K562 (cell line): ENCODE data around the gene FAM43B. TPM values are rescaled to one million over a fixed set of nuclear protein-coding genes. Genes with fewer than 3 reads are reported as not detected.
"Not testable (repeated sequence)": the region's sequence is repeated elsewhere in the genome, so short reads cannot be mapped to it uniquely, and the experiment has no call there.

Experiments used
- ATAC-seq: fragments of 200-7000 bp; cut with Tn5 transposase; 3 replicates; pipeline ENCODE4 v1.9.1; 2020; ENCODE audit warnings: moderate library complexity
- BruUV-seq: library from RNA; stranded (reverse); fragments of 400-500 nt; replicated peaks from 2 replicates; lab custom pipeline; 2021; lab: Mats Ljungman, UMichigan
- CTCF ChIA-PET: fragments of 300-600 bp; formaldehyde crosslinking; extraction: SDS; loops from one replicate; lab custom pipeline; 2021; ENCODE audit warnings: low intra/inter-chr PET ratio; lab: Yijun Ruan, JAX
- POLR2A ChIA-PET: fragments of 300-600, 350-650 bp; sonication (Branson Sonifier 250); formaldehyde crosslinking; extraction: SDS; loops from one replicate; lab custom pipeline; 2021; ENCODE audit warnings: antibody characterized with exemption, inconsistent platforms; lab: Yijun Ruan, JAX
- DNase-seq, 4 experiments: peaks; one replicate each; pipeline versions ENCODE4 v3.0.0 to v3.0.0-alpha.2; 2011 to 2018; ENCODE audit warnings: low spot score in 3 of 4, mixed read lengths in 3 of 4; ENCODE audit errors: extremely low read depth in 1 of 4
- FAIRE-seq: peaks from 2 replicates; lab custom pipeline; 2011; peaks lifted over from hg19 to GRCh38; lab: Jason Lieb, UNC
- H2AFZ ChIP-seq: 2 replicates; pipeline ENCODE4 v1.6.0; 2011; ENCODE audit warnings: low read depth, low read length, control low read depth, inconsistent platforms
- H3K27ac ChIP-seq: fragments of 200-600 bp; 3 replicates; pipeline ENCODE4 v1.8.0; 2011; ENCODE audit warnings: low read depth, mild to moderate bottlenecking, control low read depth, inconsistent platforms, low read length, moderate library complexity, mixed read lengths; ENCODE audit errors: extremely low read depth
- H3K27me3 ChIP-seq, 2 experiments: fragments of 300-600 bp in 1 of 2; 2 replicates in 1 of 2; 3 replicates in 1 of 2; pipeline versions ENCODE4 v1.6.0 to v1.8.0; 2011; ENCODE audit warnings: inconsistent platforms in 2 of 2, low read length in 2 of 2, mild to moderate bottlenecking in 1 of 2, mixed read lengths in 1 of 2, moderate library complexity in 1 of 2; ENCODE audit not compliant: control insufficient read depth in 2 of 2, insufficient read depth in 2 of 2
- H3K36me3 ChIP-seq: fragments of 300-600 bp; 3 replicates; pipeline ENCODE4 v1.8.0; 2011; ENCODE audit warnings: mild to moderate bottlenecking, low read length, inconsistent platforms; ENCODE audit not compliant: control insufficient read depth, insufficient read depth
- H3K4me1 ChIP-seq, 2 experiments: fragments of 200-600 bp in 1 of 2; replicated peaks in 1 of 2; 2 replicates in 1 of 2; 3 replicates in 1 of 2; pipeline versions ENCODE4 v1.5.1 to v1.8.0; 2011; ENCODE audit warnings: inconsistent platforms in 2 of 2, low read length in 2 of 2, mild to moderate bottlenecking in 1 of 2, mixed read lengths in 1 of 2, moderate library complexity in 1 of 2; ENCODE audit not compliant: control insufficient read depth in 2 of 2, insufficient read depth in 2 of 2
- H3K4me2 ChIP-seq: 2 replicates; pipeline ENCODE4 v1.6.1; 2011; ENCODE audit warnings: low read length, control low read depth, inconsistent platforms, mixed read lengths; ENCODE audit not compliant: insufficient read depth
- H3K4me3 ChIP-seq: fragments of 200-600 bp; sonication (generic), shearing (Covaris generic); 2 replicates; pipeline ENCODE4 v1.5.1; 2016; ENCODE audit warnings: control low read depth, inconsistent platforms
- H3K79me2 ChIP-seq: fragments of 200-600 bp; 3 replicates; pipeline ENCODE4 v1.8.0; 2011; ENCODE audit warnings: low read length, inconsistent platforms; ENCODE audit not compliant: control insufficient read depth, insufficient read depth
- H3K9ac ChIP-seq, 2 experiments: 2 replicates each; pipeline versions ENCODE4 v1.6.0 to v1.6.1; 2011; ENCODE audit warnings: low read depth in 2 of 2, low read length in 2 of 2, control low read depth in 1 of 2, inconsistent platforms in 1 of 2, mild to moderate bottlenecking in 1 of 2, mixed read lengths in 1 of 2; ENCODE audit not compliant: insufficient read depth in 1 of 2
- H3K9me1 ChIP-seq: one replicate; pipeline ENCODE4 v1.6.0; 2011; ENCODE audit warnings: inconsistent platforms, mild to moderate bottlenecking, low read length, moderate library complexity; ENCODE audit not compliant: control insufficient read depth, insufficient read depth
- H3K9me3 ChIP-seq: replicated peaks from 2 replicates; pipeline ENCODE4 v1.5.1; 2011; ENCODE audit warnings: low read depth, low read length, inconsistent platforms; ENCODE audit not compliant: control insufficient read depth, insufficient read depth
- H4K20me1 ChIP-seq: replicated peaks from 2 replicates; pipeline ENCODE4 v1.6.1; 2011; ENCODE audit warnings: low read length, inconsistent platforms, mixed read lengths; ENCODE audit not compliant: control insufficient read depth, insufficient read depth
- ARID3B ChIP-seq: fragments of 250-450 bp; sonication (Bioruptor Pico); IDR thresholded peaks from 2 replicates; pipeline ENCODE4 v1.4.0; 2020; ENCODE audit warnings: borderline replicate concordance
- ATF1 ChIP-seq, 2 experiments: fragments of 450-650 bp in 1 of 2; IDR thresholded peaks; 2 replicates each; pipeline ENCODE4 v1.6.1; 2016; ENCODE audit warnings: missing compliant biosample characterization in 1 of 2, missing genetic modification characterization in 1 of 2
- CC2D1A ChIP-seq: fragments of 450-650 bp; IDR thresholded peaks from 2 replicates; pipeline ENCODE4 v1.6.1; 2017; ENCODE audit warnings: mild to moderate bottlenecking
- EZH2 ChIP-seq: IDR thresholded peaks from 2 replicates; pipeline ENCODE4 v1.6.1; 2012; ENCODE audit warnings: low read depth, mild to moderate bottlenecking, inconsistent platforms, low read length, borderline replicate concordance
- ID3 ChIP-seq, 2 experiments: fragments of 250-450 bp in 1 of 2; fragments of 450-650 bp in 1 of 2; sonication (Bioruptor Pico) in 1 of 2; IDR thresholded peaks; 2 replicates each; pipeline versions ENCODE4 v1.6.1 to v1.8.0; 2016 to 2021; ENCODE audit warnings: mild to moderate bottlenecking in 2 of 2, moderate library complexity in 2 of 2, missing compliant biosample characterization in 1 of 2, missing genetic modification characterization in 1 of 2
- KDM2B ChIP-seq: fragments of 250-450 bp; sonication (Bioruptor Pico); IDR thresholded peaks from 2 replicates; pipeline ENCODE4 v1.8.0; 2021; ENCODE audit warnings: mild to moderate bottlenecking, moderate library complexity
- KLF6 ChIP-seq: fragments of 250-450 bp; sonication (Bioruptor Pico); IDR thresholded peaks from 2 replicates; pipeline ENCODE4 v1.4.0; 2020; ENCODE audit warnings: mild to moderate bottlenecking, moderate library complexity, borderline replicate concordance
- L3MBTL2 ChIP-seq: fragments of 450-650 bp; IDR thresholded peaks from 2 replicates; pipeline ENCODE4 v1.6.1; 2016; ENCODE audit warnings: mild to moderate bottlenecking, moderate library complexity
- RNF2 ChIP-seq: sonication (generic); IDR thresholded peaks from 2 replicates; pipeline ENCODE4 v1.6.1; 2016
- SOX6 ChIP-seq: fragments of 450-650 bp; IDR thresholded peaks from 2 replicates; pipeline ENCODE4 v1.6.1; 2014; ENCODE audit warnings: mild to moderate bottlenecking
- TAF1 ChIP-seq: IDR thresholded peaks from 2 replicates; pipeline ENCODE4 v1.6.1; 2011; ENCODE audit warnings: mild to moderate bottlenecking, low read length, moderate library complexity; ENCODE audit not compliant: insufficient read depth, control insufficient read depth, severe bottlenecking; ENCODE audit errors: extremely low read depth
- XRCC4 ChIP-seq: IDR thresholded peaks from one replicate; pipeline ENCODE4 v1.6.1; 2011; ENCODE audit not compliant: insufficient read depth, insufficient read length; ENCODE audit errors: extremely low read depth
- ZC3H11A ChIP-seq: IDR thresholded peaks from 2 replicates; pipeline ENCODE4 v1.6.1; 2012; ENCODE audit warnings: low read depth, low read length, improper control_type of control experiment
- ZNF583 ChIP-seq: fragments of 250-450 bp; sonication (Bioruptor Pico); IDR thresholded peaks from 2 replicates; pipeline ENCODE4 v1.4.0; 2020
- WGBS: fragments of 100-300 bp; shearing (Covaris generic); methylation state at CpG from one replicate; pipeline ENCODE4 v1.1.6; 2016; ENCODE audit warnings: low coverage, mixed read lengths; ENCODE audit not compliant: insufficient coverage; ENCODE audit errors: missing lambda C conversion rate; 5-methylcytosine and 5-hydroxymethylcytosine counted together
- in situ Hi-C: fragments of 300-500 bp; cut with MboI; formaldehyde crosslinking; loops from 4 replicates; pipeline ENCODE4 v1.15.0; 2018; ENCODE audit warnings: inconsistent platforms, mixed read lengths
- intact Hi-C: fragments of 100-400 bp; cut with micrococcal nuclease; formaldehyde crosslinking; loops from 2 replicates; pipeline ENCODE4 v1.14.2; 2022
- polyA plus RNA-seq, 8 experiments: library from polyadenylated mRNA; depleted of rRNA in 4 of 8; stranded (reverse) in 5 of 8; unstranded in 3 of 8; fragments of >200 nt; fragmentation: Nextera tagmentation in 2 of 8; fragmentation: Illumina TruSeq in 1 of 8; extraction: Ambion mirVana in 2 of 8; extraction: Trizol in 1 of 8; gene quantifications; 2 replicates each; pipeline versions ENCODE4 v1.2.1 to v1.2.3, GENCODE V29; 2011 to 2014; ENCODE audit warnings: inconsistent platforms in 1 of 8, missing spikeins in 1 of 8
- total RNA-seq, 7 experiments: library from RNA; depleted of rRNA in 6 of 7; stranded (reverse); fragments of >200 nt in 6 of 7; fragmentation: Illumina TruSeq in 2 of 7; extraction: Trizol in 2 of 7; gene quantifications; 2 replicates each; pipeline versions ENCODE4 v1.2.1 to v1.2.3, GENCODE V29; 2011 to 2021; ENCODE audit warnings: low replicate concordance in 1 of 7
- TF ChIP-seq, protein P1 (sequence below): sonication (generic); formaldehyde crosslinking; IDR thresholded peaks from 2 replicates; pipeline ENCODE4 v1.8.1; 2022; ENCODE audit warnings: missing genetic modification reagents

Gene FAM43B
- total and polyA plus RNA-seq, 9 of the 15 experiments (the other 6 are each of a cell fraction or from before 2014, with no cell fraction given): not detected

GRCh38 chr1:20519609-20520262, 32.6 kb upstream of the FAM43B start (continued):
- TF ChIP-seq KLF6 (CRISPR knock-in tag) (peak; percentile 94), ATF1 (tag; IDR thresholded peaks at IDR 0.05) (0 out of 2 replicates have a peak, but pooled peaks have one; percentile 20), RNF2 (peak; percentile 21; the same call in 1 of the 2 replicates), ID3 (tag; IDR thresholded peaks at IDR 0.05) (peak; percentile 88), ZNF583 (CRISPR knock-in tag) (peak; percentile 84; the same call in 1 of the 2 replicates)
- TF ChIP-seq ATF1, ID3 (CRISPR knock-in tag; IDR thresholded peaks at IDR 0.05): not testable (repeated sequence)

GRCh38 chr1:20521960-20522861, 30.2 kb upstream of the FAM43B start:
- Histone ChIP-seq H3K4me1 (no peaks in the 10 kb centered on the region; a peak in 2 of 5 replicates), H3K27ac (no peak overlapping the region), H3K27me3 (peaks cover 22 to 37% of the 10 kb centered on the region in 2 experiments), H3K9me3 (no peaks in the 10 kb centered on the region; the same call in 1 of the 2 replicates), H3K79me2 (no peaks in the 10 kb centered on the region), H3K4me3 (no peak overlapping the region), H3K4me2 (no peak overlapping the region), H3K36me3 (no peaks in the 10 kb centered on the region), H2AFZ (no peak overlapping the region; the same call in 1 of the 2 replicates), H3K9me1 (no peaks in the 10 kb centered on the region), H4K20me1 (no peaks in the 10 kb centered on the region), H3K9ac (no peak overlapping the region)
- FAIRE-seq: peak; percentile 98
- WGBS: 9% methylated on average over 17 of the region's 17 CpGs
- ChIA-PET POLR2A (interaction anchor here (1.0 kb wide), 1 partner anchor 11 kb away, joined by 3 read pairs; no protein-coding TSS in a partner anchor), CTCF (interaction anchor here (0.6 to 2.9 kb wide), 5 partner anchors 111 to 1505 kb away, joined by 4 to 35 read pairs (median 8); partner anchors contain the start of gene PINK1)
- DNase-seq: peak; percentile 69 to 85 (median 82)
- BruUV-seq: no TSS peak
- ATAC-seq: peak; percentile 92
- in situ Hi-C loops (no loop called here), intact Hi-C loops (loop anchor here (1.0 to 10.0 kb wide), 2 partner anchors 118 to 463 kb away; no protein-coding TSS in a partner anchor)
- TF ChIP-seq XRCC4 (no peak), CC2D1A (peak; percentile 73), ZC3H11A (no peak), ARID3B (CRISPR knock-in tag) (no peak), SOX6 (no peak), EZH2 (no peak), KDM2B (CRISPR knock-in tag) (no peak), TAF1 (no peak), L3MBTL2 (0 out of 2 replicates have a peak, but pooled peaks have one; percentile 13)
- TF ChIP-seq, protein P1, sequence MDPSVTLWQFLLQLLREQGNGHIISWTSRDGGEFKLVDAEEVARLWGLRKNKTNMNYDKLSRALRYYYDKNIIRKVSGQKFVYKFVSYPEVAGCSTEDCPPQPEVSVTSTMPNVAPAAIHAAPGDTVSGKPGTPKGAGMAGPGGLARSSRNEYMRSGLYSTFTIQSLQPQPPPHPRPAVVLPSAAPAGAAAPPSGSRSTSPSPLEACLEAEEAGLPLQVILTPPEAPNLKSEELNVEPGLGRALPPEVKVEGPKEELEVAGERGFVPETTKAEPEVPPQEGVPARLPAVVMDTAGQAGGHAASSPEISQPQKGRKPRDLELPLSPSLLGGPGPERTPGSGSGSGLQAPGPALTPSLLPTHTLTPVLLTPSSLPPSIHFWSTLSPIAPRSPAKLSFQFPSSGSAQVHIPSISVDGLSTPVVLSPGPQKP (CRISPR knock-in tag): no peak
